LNCaP clone FGC (cell line): ENCODE data around the gene PPP1CA.
"Not testable (repeated sequence)": the region's sequence is repeated elsewhere in the genome, so short reads cannot be mapped to it uniquely, and the experiment has no call there.

Source experiments
- DNase-seq: peaks from one replicate; pipeline ENCODE4 v3.0.0-alpha.2; 2011; ENCODE audit warnings: low read depth
- H3K4me3 ChIP-seq: 2 replicates; pipeline ENCODE4 v1.5.1; 2011; ENCODE audit warnings: mild to moderate bottlenecking, low read depth, low read length, control low read depth
- CTCF ChIP-seq: IDR thresholded peaks from 2 replicates; pipeline ENCODE4 v1.5.1; 2012; ENCODE audit warnings: mild to moderate bottlenecking; ENCODE audit not compliant: control insufficient read depth, insufficient read depth; ENCODE audit errors: extremely low read depth

Gene PPP1CA

DNA sequence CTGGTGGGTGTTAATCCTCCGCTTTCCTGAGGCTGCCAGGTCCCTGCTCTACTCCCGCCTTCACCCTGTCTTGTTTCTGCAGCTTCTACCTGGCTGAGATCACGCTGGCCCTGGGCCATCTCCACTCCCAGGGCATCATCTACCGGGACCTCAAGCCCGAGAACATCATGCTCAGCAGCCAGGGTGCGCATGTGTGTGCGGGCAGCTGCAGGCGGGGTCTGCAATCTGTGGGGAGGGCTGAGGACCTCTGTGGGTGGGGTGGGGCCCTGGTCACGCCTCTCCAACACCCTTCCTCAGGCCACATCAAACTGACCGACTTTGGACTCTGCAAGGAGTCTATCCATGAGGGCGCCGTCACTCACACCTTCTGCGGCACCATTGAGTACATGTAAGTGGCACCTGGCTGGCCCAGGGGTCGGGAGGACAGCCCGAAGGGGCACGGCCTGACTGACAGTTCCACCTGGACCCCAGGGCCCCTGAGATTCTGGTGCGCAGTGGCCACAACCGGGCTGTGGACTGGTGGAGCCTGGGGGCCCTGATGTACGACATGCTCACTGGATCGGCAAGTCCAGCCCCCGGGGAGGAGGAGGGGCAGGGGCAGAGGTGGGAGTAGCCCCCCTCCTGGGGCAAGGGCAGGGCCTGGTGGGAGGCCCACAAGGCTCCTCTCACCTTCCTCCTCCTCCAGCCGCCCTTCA is 31.1 kb upstream of the PPP1CA start:
- DNase-seq, result no peak

DNA sequence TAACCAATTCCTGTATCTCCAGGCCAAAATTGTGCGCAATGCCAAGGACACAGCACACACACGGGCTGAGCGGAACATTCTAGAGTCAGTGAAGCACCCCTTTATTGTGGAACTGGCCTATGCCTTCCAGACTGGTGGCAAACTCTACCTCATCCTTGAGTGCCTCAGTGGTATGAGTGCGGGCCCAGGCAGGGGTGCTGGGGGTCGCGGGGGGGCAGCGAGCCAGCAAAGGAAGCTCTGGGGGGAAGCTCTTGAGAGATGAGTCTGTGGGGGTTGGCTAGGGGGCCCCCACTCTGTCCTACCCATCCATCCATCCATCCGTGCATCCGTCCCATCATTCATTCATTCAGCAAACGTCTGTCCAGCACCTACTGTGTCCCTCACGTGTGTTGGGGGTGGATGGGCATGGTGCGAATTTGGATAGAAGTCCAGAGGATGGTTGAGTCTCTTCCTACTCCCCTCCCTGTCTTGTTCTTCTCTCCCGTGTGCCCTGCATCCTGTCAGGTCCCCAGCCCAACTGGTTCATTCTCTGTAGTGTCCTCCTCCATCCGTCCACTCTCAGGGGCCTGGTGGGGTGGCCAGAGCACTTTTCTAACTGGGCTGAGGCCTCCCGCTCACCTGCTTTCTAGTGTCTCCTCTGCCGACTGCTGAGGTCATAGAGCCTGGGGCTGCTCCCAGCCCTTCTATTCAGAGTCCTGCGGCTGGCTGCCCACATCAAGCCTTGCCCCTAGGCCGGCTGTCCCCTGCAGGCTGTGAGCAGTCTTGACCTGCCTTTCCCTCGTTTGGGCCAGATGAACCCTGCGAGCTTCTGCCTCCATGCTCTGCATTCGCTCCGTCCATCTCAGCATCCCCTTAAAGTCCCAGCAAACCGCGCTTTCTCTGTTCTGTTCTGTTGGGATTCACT is 29.9 kb upstream of the PPP1CA start:
- DNase-seq, result no peak
- H3K4me3 ChIP-seq, result no peak overlapping the region
- no peak for TF ChIP-seq CTCF

More for the DNA sequence above, 31.1 kb upstream of the PPP1CA start:
- no peak for TF ChIP-seq CTCF
- H3K4me3 ChIP-seq, result no peak overlapping the region

GRCh38 chr11:67429722-67430121 is 28.1 kb upstream of the PPP1CA start:
- TF ChIP-seq CTCF, result no peak
- peak overlapping the region; percentile 74 for H3K4me3 ChIP-seq
- no peak for DNase-seq

DNA sequence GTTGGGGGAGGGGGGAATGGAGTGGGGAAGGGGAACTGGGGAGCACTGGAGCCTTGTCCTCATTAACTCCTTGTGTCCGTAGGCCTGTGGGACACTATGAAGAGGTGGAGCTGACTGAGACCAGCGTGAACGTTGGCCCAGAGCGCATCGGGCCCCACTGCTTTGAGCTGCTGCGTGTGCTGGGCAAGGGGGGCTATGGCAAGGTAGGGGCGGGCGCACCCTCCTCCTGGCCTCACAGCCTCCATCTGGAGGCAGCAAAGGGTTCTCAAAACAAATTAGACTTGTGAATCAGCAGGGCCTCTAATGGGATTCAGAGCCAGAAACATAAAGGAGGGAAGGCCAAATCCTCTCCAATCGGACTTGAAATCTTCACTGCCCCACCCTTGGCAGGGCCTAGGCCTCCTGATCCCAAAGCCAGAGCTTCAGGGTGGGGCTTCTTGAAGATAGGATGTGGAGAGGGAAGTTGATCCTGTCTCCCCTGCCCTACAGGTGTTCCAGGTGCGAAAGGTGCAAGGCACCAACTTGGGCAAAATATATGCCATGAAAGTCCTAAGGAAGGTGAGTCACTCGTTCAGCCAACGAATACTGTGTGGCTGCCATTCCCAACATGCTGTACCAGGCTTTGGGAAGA is 27.5 kb upstream of the PPP1CA start:
- TF ChIP-seq CTCF, result no peak
- no peak for DNase-seq
- H3K4me3 ChIP-seq, result peak overlapping the region; percentile 74

DNA sequence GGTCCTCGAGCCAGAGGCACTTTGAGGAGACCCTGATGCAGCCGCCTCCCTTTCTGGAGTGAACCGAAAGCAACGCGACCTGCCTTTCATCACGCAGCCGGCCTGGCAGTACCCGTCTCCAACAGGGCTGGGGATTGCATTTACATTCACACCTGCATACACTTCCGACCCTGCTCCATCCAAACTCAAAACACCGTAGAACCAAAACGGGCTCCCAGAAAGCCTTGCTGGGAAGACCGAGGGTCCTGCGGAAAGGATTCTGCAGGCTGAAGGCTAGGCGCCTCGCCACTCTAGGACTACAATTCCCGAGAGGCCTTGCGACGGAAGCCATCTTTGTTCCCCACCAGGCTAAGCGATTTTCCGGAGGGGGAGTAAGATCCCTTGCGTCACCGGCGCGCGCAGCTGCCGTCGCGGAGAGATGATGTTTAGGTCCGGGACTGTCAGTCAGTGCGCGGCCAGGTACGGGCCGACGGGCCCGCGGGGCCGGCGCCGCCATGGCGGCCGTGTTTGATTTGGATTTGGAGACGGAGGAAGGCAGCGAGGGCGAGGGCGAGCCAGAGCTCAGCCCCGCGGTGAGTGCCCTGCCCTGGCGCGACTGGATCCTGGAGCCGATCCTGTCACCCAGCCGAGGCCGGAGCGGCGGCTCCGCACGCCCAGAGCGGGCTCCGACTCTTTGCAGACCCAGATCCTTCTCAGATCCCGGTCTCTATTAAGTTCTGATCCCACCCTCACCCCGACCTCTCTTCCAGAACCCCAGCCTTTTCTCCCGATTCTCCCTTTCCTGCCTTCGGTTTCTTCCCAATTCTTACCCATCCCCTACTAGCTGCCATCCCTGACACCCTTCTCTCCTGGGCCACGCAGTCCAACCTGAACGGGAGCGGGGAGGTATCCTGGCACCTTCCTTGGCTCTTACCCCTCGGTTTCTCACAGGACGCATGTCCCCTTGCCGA is 26.7 kb upstream of the PPP1CA start, which contains the start of gene RPS6KB2:
Gene RPS6KB2, plus strand, starts transcription at position 443 of the 950 bp plus-strand sequence. Its CDS starts 52 bp downstream, at position 495.
- TF ChIP-seq CTCF, result 0 out of 2 replicates have a peak, but pooled peaks have one; percentile 7
- peak; percentile 91 for DNase-seq
- H3K4me3 ChIP-seq, result peak within 1 kb of the TSS; percentile 74

- not testable (repeated sequence) for DNase-seq
- peak overlapping the region; percentile 74 for H3K4me3 ChIP-seq
These were observed 25.8 kb upstream of the PPP1CA start for GRCh38 chr11:67427364-67427859.
